HG02938 (cell line): ENCODE measurements around the gene TMEM253.

ENCODE experiments used
- ATAC-seq: cut with Tn5 transposase; IDR thresholded peaks from one replicate; pipeline ENCODE4 v1.9.1; 2021; ENCODE audit warnings: mild to moderate bottlenecking, moderate library complexity; ENCODE audit not compliant: unreplicated experiment

The TMEM253 gene

GRCh38 chr14:21089877-21090193, 11.0 kb upstream of the TMEM253 start:
- ATAC-seq, result no peak

DNA sequence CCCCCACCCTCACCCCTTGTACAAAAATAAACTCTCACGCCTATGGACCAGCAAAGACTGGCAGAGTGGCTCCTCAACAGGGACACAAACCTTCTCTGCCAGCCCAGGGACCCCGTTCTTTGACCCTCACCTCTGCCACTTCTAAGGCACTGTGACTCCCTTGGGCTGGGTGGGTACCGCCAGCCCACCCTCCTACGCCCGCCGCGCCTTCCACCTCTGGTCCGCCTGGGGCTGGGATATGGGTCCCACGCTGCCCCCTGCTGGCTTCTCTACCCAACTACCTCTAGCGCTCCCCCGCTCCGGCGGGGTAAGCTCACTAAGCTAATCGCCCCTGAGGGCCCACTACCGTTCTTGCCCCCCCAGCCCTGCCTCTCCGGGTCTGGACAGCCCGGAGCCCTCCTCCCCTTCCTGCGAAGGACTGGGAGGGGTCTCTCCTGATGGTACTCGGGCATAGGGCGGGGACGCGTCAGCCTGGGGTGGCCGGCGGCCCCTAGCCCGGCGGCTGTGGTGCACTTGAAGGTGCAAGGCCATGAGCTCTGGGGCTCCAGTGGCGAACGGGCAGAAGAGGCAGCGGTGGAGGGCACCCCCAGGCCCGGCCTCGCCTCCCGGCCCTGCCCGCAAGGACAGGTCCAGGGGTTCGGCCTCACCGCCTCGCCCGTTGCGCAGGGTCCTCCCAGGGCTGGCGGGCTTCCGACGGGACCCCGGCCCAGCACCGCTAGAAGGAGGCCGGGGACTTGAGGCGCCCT, 10.5 kb upstream of the TMEM253 start:
- ATAC-seq, result no peak

- ATAC-seq, result no peak
Measured at GRCh38 chr14:21090940-21091663, 9.8 kb upstream of the TMEM253 start.

DNA sequence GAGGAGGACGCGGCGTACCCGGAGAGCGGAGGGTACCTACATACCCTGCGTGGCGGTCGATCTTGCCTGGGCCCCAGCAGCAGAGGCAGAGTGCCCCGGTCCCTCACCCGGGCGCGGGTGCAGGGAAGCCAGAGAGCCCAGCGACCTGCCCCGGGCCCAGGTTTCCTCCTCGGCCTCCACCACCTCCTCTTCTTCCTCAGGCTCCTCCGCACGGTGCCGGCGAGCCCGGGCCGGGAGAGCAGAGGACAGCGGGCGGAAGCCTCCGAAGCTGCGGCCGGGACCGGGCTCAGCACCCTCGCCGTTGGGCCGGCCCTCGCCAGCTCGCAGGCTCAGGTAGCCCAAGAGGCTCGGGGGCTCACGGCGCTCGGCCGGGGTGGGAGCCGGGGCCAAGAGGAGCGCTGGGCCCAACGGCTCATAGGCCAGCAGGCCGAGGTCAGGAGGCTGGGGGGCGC, 9.0 kb upstream of the TMEM253 start:
- no peak for ATAC-seq

DNA sequence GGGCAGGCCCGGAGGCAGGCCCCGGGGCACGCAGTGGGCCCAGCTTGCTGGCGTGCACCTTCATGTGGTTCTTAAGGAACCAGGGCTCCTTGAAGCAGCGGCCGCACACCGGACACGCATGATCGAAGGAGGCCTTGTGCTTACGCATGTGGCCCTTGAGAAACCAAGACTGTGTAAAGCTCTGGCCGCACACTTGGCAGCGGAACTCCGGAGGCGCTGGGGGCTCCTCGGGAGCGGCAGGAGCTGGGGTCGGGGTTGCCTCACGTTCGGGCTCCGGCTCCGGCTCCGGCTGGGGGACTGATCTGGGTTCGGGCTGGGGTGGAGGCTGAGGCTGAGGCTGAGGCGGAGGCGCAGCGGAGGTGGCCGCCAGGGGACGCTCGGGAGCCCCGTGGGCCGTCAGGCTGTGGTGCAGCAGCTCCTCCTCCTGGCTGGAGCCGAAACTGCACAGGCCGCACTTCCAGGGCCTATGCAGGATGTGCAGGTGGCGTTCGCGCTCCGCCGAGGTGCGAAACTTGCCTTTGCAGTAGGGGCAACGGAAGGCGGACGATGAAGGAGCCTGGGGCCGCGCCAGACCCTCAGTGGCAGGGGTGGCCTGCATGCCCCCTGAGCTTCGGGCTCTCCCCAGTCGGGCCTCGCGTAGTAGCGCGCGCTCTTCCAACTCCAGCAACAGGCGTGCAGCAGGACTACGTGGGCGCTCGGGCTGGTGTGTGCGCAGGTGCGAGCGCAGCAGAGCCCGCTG, 8.4 kb upstream of the TMEM253 start:
- peak; percentile 65 for ATAC-seq

DNA sequence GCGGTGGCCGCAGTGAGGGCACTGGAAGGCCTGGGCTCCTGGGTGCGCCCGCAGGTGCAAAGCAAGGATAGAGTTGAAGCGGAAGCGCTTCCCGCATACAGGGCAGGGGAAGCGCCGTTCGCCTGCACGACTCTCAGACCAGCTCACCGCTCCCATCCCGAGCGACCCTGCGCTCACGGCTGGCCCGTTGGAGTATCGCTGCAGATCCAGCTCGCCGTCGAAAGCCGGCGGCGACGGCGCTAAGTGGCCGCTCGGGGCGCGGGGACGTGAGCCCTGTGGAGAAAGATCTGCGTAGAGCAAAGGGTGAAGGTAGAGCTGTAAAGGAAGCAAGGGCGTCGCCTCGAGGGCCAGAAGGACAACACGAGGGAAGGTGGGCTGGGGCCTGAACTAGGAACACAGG, 7.8 kb upstream of the TMEM253 start:
- ATAC-seq, result no peak

DNA sequence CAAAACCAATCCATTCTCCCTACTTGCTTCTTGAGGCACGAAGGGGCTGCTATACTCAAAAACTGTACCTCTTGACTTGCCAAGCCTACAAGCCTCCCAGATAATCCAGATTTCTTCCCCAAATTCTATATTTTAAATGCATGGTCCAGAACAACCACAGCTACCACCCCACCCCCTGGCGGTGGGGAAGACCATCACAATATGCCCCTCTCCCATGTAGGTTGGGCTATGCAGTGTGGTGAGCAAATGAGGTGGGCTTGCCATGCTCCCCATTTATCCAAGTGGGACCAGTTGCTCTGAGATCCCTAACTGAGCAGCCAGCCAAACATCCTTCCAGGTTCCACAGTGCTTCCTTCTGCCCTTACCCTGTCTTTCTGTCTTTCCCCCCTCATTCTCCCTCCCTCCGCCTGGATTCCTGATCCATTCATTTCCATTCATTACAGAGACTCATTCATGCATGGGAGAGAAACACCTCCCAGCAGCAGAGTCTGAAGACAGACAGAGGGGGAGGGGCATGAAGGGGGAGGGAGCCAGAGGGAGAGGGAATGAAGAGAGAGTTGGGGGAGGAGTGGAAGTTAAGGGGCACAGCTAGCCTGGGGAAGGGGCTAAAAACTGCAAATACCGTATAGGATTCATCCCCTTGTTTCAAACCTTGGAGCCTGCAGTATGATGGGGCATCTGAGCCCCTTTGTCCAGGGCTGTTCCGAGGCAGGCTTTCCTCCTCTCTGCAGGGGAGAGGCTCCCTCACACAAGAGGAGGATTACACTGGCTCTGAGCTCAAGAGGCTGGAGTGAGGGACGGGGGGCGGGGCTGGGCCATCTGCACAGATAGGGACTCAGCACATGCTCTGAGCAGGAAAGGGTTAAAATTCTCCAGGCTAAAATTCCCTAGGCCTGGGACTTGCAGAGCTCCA, 6.8 kb upstream of the TMEM253 start:
- no peak for ATAC-seq

DNA sequence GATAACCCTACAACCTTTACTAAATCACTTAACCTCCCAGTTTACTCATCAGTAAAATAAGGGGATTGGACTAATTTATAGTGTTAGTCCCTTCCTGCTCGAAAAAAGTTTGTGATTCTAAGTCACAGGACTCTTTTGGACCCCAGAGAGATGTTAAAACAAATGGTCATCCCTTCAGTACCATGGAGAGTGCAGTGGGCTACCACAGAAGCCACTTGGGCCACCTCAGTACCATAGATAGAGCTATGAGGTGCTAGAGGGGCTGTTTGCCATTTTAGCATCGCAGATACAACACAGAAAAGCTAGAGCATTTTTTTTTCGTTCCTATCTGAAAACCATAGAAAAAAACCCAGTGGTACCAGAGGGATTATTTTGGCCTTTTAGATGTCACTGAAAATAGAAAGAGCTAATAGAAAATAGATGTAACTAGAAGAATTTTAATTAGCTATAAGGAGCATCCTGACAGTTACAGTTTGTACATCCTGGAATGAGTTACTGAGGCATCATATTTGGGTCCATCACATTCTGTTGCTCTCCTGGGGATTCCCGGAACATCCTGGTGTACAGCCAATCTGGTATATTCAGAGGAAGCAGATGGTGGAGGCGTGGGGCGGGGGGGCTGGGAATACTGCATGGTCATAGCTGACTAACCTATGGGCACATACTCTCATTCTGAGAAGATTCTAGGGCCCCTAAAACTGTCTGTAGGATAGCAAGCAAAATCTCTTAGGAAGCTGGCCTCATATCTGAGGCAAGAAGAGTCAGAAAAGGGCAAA, 5.2 kb upstream of the TMEM253 start:
- ATAC-seq, result no peak

GRCh38 chr14:21096438-21096837, 4.4 kb upstream of the TMEM253 start:
- no peak for ATAC-seq

DNA sequence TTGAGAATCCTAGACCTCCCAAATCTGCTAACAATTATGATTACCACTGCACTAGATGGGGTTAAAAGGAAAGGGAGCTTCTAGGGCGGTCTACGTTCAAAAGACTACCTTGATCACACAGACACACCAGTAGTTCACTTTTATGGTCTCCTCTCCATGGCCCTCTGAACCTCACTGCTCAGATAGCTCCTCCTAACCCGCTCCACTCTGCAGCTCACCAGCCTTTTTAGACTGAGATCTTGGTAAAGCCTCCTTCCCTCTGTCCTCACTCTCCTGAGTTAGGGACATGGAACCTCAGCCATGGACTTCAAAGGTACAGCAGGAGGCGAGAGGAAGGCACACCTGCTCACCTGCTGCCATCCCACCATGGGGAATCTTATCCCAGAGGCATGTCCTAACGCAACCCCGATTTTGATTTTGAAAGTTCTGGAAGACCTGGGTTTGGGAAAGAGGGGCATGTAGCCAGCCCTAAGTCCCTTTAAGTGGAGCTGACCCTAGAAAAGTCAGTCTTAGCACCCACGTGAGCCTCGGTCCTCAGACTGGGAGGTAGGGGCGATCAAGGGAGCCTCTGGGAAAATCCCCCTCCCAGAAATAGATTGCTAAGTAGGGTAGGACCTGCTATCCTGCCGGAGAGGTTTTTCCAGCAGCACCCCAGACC, 3.8 kb upstream of the TMEM253 start:
- no peak for ATAC-seq

DNA sequence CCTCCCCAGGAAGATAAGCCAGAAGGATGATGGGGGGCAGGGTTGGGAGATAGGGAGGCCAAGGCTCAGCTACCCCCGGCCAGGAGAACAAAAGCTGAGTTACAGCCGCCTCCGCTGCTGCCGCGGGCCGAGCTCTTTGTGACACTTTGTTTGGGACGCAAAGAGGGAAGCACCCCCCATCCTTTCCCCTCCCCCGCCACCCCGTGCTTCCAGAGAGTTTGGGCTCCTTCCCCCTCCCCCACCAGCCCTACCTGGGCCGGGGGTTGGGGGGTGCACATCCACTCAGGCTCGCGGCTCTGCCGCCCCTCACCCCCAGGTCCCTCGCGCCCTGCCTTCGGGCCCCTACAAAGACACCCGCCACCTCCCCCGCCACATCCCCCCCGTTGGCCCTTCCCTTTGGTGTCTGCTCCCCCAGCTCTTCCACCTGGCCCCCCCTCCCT, 3.2 kb upstream of the TMEM253 start:
- no peak for ATAC-seq

- no peak for ATAC-seq
Measured at GRCh38 chr14:21098076-21098891, 2.6 kb upstream of the TMEM253 start, which contains the start of gene ZNF219. ZNF219 (minus strand) TSS chr14:21098655; CDS start chr14:21093591, 5,064 bp downstream.

GRCh38 chr14:21098892-21099595, 1.8 kb upstream of the TMEM253 start:
- ATAC-seq, result no peak

DNA sequence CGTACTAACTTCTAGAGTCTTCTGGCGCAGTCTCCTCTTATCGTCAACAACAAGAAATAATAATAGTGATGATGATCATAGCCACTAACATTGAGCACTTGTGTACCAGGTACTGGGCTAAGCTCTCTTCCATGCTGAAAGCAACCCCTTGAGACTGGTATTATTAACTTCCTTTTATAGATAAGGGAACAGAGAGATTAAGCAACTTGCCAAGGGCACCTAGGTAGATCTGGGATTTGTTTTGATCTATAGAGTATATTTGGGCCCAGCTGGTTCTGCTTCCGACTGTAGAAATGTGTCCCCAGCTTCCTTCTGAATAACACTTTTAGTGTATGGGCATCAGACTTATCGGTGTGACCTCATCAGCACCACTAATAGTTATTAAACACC, 1.3 kb upstream of the TMEM253 start:
- no peak for ATAC-seq

- ATAC-seq, result no peak
Measured at GRCh38 chr14:21101802-21102413, 1.0 kb downstream of the TMEM253 start.

DNA sequence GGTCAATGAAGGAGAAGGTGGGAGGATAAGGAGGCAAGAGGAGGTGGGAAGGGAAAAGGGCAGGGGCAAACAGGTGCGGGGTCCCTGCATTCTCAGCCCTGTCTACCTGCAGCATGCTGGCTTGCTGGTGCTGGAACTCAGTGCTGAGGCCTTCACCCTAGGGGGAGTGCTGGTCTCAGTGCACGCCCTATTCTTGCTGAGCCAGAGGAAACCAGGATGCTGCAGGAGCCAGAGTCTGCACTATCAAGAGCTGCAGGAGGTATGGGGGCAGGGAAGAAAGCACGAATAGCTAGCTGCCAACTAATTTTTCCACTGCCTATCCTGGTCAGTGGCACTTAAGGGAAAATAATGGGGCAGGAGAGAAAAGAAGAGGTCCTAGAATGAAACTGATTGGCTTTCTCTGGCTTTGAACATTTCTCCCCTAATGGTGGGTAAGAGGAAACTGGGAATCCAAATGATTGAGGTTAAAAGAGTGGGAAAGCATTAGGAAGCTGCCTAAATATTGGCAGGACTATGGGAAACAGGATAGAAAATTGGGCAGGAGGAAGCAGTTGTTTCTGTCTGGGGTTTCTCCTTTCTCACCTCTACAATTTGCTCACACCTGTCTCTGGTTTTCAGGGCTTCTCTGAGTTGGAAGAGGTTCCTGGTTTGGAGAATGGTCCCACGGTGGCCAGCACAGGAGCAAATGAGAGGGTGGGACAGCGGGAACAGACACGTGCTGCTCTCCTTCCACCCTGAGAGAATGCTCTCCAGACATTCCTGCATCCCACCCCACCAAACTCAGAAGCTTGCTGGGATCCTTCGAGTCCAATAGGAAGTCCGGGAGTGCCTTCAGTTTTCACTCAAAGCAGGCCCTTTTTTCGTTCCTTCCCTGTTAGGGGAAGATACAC, 1.9 kb downstream of the TMEM253 start:
- no peak for ATAC-seq

DNA sequence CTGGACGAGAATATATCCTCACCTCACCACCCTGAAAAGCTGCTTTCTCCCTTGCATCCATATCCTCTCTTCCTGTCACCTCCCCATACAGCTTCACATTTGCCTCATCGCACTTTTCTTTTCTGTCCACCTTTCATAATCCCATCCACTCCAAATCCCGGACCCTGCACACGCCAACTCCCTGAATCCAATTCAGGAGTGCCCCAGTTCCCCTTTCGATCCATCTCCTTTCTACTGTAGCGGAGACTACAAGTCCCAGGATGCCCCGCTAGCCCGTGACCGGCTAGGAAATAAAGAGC, 2.5 kb downstream of the TMEM253 start:
- ATAC-seq, result no peak
